Measurements from ENCODE around the gene POLR1D.

DNA sequence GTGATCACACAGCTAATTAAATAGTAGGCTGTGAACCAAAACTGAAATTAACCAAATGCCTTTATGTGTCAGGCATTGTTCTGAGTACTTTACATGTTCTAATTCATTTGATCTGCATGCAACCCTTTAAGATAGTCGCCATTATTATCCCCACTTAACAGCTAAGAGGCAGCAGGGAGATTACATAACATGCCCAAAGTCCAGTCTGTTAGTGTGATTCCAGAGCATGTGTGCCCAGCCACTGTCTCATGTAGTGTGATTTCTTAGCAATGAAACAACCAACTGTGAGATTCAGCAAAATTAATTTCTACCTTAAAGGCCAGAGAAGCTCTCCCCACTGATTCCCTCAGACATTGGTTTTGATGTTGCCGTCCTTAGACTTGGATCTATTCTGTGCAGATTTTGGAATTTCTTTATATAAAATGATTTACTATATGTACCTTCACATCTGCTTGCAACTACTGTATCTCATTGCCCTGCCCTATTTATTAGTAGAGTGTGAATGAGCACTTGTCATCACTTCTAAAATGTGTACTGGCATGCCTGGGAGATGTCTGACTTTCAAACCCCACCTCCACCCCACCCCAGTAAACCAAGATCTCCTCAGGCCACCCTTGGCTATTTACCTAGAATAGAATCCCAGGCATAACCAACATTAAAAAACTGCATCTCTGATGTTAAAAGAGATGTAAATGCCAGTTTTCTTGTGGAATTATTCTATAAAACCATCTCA is 41.2 kb downstream of the POLR1D start:
- TF ChIP-seq, protein P1, sequence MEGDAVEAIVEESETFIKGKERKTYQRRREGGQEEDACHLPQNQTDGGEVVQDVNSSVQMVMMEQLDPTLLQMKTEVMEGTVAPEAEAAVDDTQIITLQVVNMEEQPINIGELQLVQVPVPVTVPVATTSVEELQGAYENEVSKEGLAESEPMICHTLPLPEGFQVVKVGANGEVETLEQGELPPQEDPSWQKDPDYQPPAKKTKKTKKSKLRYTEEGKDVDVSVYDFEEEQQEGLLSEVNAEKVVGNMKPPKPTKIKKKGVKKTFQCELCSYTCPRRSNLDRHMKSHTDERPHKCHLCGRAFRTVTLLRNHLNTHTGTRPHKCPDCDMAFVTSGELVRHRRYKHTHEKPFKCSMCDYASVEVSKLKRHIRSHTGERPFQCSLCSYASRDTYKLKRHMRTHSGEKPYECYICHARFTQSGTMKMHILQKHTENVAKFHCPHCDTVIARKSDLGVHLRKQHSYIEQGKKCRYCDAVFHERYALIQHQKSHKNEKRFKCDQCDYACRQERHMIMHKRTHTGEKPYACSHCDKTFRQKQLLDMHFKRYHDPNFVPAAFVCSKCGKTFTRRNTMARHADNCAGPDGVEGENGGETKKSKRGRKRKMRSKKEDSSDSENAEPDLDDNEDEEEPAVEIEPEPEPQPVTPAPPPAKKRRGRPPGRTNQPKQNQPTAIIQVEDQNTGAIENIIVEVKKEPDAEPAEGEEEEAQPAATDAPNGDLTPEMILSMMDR (IDR thresholded peaks at IDR 0.05 in 4 of 5, conservative IDR thresholded peaks at IDR 0.05 in 1 of 5), result no peak
- no peak for TF ChIP-seq POLR2A (IDR thresholded peaks at IDR 0.05)
